GM19397 (cell line): ENCODE data around the gene KIF9.
A peak's percentile ranks its signal among the peaks of the same experiment; 100 is the strongest.
"Not testable (repeated sequence)": the region's sequence is repeated elsewhere in the genome, so short reads cannot be mapped to it uniquely, and the experiment has no call there.

Source experiments
- ATAC-seq: cut with Tn5 transposase; IDR thresholded peaks from one replicate; pipeline ENCODE4 v1.9.1; 2021; ENCODE audit warnings: mild to moderate bottlenecking, moderate library complexity; ENCODE audit not compliant: unreplicated experiment

Gene KIF9

DNA sequence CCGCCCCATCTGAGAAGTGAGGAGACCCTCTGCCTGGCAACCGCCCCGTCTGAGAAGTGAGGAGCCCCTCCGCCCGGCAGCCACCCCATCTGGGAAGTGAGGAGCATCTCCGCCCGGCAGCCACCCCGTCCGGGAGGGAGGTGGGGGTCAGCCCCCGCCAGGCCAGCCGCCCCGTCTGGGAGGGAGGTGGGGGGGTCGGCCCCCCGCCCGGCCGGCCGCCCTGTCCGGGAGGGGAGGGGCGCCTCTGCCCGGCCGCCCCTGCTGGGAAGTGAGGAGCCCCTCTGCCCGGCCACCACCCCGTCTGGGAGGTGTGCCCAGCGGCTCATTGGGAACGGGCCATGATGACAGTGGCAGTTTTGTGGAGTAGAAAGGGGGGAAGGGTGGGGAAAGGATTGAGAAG, 26.3 kb downstream of the KIF9 start:
- not testable (repeated sequence) for ATAC-seq

DNA sequence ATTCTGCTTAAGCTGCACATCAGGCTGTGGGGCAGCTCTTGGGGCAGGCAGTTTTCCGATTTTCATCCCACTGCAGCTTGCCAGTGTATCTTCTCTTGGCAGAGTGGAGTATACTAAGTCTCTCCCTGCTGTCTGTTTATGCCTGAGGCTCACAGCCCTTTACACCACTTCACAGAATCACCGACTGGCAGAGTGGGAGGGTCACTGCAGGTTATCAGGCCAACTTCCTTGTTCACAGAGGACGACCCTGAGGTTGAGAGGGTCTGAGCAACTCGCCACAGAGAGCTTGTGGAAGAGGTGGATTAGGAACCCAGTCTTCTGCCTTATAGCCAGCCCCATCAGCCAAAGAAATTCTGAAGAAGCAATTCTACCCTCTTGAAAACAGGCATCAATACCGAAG, 30.9 kb downstream of the KIF9 start:
- ATAC-seq = no peak

DNA sequence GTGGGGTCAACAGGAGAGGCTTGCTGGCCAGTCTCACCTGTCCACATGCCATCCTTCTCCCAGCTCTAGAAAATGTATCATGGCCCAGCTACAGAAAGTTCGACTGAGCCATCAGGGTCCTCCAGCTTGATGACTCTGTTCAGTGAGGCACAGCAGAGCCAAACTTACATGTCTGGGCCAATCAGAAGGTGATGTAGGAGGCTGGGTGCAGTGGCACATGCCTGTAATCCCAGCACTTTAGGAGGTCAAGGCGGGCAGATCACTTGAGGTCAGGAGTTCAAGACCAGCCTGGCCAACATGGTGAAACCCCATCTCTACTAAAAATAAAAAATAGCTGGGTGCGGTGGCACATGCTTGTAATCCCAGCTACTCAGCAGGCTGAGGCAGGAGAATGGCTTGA, 31.5 kb downstream of the KIF9 start:
- not testable (repeated sequence) for ATAC-seq

DNA sequence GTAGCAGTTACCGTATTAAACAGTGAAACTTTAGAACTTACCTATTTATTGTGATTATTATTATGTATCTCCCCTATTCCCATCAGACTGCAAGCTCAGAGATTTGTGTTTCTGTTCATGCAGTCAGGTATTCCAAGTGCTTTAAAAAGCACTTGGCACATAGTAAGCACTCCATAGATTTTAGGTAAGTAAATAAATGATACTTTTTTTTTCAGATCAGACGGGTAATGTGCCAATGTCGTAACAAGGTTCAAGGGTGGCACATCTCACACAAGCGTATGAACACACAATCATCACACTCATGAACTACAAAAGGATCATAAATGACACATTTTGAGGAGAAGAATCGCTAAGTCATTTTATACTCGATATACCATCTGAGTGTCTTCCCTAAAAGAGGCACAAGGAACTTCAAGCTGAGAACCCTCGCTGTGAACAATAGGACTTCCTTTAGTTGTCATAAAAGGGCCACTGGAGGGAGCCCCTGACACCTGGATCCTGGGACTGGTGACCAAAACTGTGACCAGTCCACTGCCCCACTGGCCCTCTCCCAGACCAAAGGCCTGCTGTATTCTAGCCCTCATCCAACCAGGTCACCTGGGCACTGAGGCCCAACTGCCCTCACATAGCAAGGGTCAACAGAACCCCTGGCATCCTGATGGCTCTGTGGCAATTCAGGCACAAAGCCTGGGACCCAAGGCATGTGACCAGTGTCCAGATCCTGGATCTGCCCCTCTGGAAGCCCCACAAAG, 32.1 kb downstream of the KIF9 start:
- no peak for ATAC-seq

DNA sequence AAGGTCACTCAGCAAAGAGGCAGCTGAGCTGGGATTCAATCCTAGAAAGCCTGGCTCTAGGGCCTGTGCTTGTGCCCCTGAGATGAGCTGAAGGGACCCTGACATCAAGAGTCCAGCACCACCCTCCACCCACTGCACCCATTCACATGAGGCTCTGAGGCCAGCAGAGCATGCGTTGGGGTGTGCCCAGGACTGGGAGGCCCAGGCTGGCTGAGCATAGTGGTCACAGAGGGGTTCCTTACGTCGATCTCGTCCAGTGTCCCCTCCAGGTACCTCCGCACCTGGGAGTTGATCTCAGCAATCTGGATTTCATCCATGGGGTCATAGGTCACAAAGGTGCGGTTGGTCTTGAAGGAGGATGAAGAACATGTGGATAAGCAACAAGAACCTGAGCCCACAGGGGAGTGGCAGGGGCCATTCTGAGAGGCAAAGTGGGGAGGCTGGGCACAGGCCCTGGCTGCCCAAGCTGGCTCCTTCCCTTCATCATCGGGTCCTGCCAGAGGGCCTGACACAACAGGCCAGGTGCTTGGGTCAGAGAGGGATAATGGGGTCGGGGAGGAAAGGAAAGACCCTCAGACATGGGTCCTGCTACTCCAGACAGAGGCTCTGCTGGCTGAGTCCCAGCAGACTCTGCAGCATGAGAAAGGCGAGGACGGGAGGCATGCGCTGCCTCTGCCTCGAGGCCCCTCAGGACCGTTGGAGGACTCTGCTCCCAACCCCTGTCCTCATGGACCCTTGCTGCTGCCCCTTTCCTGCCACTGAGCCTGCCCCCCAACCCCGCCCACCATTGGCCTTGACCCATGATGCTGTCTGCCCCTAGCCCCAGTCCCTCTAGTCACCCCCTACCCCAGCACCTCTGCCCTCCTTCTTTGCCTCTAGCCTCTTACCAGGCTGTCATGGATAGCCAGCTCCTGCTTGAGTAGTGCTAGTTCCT, 35.2 kb downstream of the KIF9 start:
- ATAC-seq = no peak

DNA sequence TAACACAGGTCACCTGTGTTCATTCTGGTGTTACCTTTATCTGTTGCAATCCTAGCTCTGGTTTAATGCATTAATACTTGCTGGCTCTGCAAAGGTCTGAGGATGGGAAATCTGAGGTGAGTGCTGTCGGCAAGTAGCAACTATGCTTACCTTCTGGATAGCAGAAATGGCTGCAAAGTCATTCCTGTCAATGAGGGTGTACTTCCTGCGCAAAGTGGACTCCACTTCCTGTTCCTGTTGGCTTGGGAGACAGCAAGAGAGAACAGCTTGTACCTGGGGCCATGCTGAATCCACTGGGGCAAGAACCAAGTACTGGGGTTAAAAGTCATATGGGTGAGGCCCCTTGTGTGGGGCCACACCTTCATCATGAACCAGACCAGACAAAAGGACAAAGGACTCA, 37.3 kb downstream of the KIF9 start:
- no peak for ATAC-seq

DNA sequence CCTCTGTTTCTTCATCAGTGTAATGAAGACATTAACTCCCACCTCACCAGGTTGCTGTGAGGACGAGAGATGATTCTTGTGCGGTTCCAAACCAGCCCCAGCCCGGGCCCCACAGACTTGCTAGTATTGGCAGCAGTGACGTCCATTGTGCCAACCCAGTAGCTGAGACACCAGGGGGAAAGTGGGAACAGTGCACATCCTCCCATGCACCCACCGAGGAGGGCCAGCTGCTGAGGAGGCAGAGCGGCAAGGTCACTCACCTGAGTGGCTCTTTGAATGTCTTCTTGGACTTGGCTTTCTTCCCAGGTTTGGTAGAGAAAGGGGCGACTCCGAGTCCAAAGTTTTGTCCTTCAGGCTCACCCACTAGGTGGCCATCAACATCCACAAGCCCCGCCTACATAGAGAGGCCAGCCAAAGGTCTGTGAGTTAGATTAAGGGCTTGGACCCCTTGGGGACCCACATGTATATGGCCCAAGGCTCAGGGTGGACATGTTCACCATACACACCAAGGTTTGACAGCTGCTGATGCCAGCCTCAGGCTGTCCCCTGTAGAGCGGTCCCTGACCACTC, 38.0 kb downstream of the KIF9 start:
- ATAC-seq = no peak

DNA sequence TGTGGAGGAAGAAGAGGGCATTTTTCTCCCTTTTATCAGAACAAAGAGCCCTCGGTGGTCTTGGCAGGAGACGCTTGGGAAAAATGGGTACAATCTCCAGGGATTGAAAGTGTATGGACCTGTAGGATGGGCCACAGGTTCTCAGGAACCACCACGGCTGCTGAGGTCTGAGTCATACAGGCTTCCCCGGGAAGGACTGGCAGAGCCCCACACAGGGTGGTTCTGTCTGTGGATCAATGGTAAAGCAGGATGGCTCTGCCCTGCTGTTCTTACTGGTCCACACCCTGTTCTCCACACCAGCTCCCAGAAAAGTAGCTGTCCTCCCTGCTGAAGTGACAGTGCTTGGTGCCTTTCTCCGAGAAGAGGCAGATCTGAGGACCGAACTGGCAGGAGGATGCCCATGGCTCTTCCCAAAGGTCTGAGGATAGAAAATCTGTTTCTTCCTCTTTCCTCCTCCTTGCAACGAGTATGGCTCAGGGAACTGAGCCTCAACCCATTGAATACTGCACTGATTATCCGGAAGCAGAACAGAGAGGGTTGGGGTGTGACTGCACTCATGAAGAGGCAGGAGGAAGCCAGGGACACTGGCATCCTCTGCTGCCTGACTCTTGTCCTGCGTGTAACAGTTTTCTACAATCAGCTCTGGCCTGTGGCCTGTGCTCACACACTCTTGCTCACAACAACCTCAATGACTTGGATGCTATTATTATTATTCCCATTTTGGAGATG, 39.0 kb downstream of the KIF9 start:
- ATAC-seq = no peak

DNA sequence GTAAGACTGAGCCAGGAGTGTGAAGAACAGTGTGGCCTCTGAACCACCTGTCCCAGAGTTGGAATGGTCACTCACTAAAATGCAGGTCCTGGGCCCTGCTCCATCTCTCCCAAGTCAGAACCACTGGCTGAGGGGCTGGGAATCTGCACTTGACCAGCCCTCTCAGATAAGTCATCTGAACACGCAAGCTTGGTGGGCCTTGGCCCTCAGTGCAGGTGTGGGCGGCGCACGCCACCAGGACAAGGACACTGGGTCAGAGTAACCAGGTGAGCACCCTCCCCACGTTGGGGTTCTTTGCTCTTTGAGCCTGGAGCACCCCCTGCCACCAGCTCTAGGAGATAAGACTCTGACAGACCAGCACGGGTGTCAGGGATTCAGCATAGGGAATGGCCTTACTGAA, 42.7 kb downstream of the KIF9 start:
- no peak for ATAC-seq

DNA sequence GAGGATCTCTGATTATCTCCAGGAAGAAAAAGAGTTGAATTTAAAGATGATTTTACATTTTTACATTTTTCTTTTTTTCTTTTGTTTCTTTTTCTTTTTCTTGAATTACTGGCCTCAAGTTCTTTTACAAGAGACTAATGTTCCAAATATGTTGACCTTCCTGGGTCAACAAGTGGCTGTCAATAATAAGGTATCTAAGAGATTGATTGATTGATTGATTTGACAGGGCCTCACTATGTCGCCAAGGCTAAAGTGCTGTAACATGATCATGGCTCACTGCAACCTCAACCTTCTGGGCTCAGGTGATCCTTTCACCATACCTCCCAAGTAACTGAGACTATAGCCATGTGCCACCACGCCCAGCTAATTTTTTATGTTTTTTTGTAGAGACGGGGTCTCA, 44.6 kb downstream of the KIF9 start:
- ATAC-seq = no peak

DNA sequence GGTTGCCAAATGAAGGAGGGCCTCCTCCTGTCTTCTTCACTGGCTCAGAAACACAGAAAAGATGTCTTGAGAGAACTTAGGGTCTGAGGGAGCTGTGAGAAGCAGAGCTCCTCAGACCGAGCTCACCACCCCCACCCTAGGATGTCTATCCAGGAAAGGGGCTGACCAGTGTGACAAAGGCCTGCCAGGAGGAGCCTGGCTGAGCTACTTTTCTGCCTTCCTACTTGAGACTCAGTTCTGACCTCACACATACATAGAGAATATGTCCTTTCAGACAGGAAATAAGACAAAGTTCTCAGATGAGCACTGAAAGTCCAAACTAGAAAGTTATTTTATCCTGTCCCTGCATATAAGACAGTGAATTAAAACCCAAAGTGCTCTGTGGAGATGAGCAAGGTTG, 54.5 kb downstream of the KIF9 start:
- ATAC-seq = no peak

DNA sequence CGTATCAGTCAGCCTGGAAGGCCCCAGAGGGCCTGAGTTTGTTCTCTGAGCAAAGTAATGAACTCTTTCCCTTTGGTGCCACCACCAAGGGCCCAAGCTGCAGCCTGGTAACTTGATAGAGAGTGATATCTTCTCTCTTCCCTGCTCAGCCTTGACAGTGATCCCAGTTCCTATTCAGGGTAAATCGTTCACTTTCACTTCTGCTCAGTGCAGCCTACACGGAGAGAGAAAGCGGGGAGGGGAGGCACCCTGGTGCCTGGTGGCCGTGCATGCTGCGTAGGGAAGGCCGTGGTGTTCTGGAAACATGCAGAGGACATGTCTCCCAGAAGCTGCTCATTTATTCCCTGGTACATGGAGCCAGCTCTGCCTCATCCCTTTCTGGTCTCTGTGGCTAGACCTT, 54.9 kb downstream of the KIF9 start:
- peak; percentile 56 for ATAC-seq

DNA sequence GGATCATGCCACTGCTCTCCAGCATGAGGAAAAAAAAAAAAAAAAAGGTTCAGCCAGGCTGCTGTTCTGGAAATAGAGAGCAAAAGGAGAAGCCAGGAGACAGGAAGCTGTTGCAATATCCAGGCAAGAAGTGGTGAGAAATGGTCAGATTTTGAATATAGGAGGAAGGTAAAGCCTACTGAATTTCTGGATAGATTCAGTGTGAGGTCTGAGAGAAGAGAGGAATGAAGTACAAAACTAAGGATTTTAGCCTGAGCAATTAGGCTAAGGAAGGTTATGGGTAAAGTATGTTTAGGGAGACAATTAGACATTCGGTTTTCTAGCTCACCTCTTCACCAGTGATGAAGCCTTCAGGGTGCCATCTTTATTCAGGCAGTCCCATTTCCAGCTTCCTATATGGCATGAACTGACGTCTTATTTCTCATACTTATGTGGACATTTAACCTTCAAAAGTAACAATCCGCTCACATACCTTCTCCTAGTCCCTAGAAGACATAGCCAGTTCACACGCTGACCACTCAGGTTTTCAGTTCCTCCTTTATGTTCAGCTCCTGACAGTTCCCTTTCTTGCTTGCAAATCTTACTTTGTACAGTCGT, 57.2 kb downstream of the KIF9 start:
- no peak for ATAC-seq

DNA sequence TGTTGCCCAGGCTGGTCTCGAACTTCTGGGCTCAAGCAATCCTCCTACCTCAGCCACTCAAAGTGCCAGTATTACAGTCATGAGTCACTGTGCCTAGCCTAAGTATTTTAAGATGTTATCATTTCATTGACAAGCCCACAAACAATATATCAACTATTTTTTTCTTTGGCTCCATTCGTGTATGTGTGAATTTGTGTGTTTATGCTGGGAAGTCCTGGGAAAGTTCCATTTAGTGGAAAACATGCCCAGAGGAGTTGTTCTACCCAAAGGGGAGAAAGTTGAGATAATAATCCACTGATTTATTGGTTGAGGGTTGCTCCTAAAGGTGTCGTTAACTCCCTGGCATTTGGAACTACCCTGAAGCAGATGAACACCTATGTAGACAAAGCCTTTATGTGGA, 58.8 kb downstream of the KIF9 start:
- ATAC-seq = no peak

DNA sequence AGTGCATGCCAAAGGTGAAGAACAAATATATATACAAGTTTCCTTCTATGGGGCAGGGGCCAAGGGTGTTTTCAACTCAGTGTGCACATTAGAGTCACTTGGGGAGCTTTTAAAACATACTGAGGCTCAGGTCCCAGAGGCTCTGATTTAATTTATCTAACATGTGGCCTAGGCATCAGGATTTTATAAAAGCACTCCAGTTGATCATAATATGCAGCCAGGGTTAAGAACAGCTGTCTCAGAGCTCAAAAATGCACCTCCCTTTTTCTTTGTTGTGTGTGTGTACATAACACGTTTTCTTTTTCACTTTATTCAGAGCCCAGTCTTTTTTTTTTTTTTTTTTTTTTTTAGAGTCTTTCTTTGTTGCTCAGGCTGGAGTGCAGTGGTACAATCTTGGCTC, 60.8 kb downstream of the KIF9 start:
- no peak for ATAC-seq

DNA sequence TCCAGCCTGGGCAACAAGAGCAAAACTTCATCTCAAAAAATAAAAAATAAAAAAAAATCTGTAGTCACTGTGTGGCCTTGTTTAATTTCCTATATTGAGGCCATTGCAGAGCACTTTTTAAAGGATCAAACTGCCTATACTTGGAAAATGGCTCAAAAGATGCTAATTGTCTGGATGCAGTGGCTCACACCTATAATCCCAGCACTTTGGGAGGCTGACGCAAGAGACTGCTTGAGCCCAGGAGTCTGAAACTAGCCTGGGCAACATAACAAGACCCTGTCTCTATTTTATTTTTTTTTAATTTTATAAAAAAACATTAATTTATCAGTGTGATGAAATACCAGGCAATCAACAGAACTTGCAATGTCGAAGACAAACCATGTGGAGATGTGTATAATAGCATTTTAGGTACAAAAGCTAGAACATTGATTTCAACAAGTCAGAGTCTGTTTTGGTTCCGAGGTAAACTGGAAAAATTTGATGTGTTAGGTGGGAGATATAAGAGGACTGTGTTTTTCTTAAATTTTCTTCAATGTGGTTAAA, 71.7 kb downstream of the KIF9 start:
- ATAC-seq = no peak

DNA sequence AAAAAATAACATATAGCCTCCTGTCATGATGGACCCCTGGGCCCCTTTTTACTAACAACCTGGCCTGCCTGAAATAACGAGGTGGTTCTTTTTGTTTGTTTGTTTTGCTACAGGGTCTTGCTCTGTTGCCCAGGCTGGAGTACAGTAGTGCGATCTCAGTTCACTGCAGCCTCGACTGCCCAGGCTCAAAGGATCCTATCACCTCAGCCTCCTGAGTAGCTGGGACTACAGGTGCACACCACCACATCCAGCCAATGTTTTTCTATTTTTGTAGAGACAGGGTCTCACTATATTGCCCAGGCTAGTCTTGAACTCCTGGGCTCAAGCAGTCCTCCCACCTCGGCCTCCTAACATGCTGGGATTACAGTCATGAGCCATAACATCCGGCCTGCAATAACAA, 76.6 kb downstream of the KIF9 start:
- not testable (repeated sequence) for ATAC-seq

DNA sequence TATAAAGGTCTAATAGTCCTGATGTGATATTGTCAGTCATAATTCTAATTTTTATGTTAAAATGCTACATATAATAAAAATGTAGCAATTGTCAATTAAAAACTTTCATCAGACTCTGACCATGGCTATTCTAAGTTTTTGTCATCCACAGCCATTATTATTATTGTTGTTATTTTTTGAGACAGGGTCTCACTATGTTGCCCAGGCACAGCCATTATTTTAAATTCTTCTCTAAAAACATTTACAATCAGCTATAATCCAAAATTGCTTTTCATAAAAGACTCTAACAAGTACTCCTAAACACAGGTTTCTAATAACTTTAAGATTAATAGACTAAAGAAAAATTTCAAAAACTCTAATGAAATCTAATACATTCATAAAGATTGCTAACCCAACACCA, 77.7 kb downstream of the KIF9 start:
- ATAC-seq = no peak

DNA sequence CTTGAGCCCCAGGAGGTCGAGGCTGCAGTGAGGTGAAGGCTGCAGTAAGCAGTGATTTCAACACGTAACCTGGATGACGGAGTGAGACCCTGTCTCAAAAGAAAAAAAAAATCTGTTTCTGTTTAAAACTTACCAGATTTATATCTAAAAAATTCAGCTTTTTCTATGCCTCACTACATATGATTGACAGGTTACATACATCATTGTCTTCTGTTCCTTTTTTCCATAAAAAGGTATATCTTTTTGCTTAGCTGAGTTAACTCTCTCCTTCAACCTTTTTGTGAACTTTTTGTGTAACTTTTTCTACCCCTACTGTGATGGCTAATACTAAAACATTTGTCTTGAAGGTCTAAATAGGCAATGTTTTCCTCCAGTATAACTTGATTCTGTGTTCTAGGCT, 80.1 kb downstream of the KIF9 start:
- ATAC-seq = no peak

DNA sequence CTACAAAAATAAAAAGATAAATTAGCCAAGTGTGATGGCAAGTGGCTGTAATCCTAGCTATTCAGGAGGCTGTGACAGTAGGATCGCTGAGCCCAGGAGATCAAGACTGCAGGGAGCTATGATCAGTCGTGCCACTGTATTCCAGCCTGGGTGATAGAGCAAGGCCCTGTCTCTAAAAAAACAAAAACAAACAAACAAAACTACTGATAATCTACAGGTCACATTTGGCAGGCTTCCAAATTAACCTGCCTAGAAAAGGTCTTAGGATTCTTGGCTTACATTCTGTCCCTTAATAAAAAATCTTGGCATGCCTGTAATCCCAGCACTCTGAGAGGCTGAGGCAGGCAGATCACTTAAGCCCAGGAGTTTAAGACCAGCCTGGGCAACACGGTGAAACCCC, 85.3 kb downstream of the KIF9 start:
- no peak for ATAC-seq

DNA sequence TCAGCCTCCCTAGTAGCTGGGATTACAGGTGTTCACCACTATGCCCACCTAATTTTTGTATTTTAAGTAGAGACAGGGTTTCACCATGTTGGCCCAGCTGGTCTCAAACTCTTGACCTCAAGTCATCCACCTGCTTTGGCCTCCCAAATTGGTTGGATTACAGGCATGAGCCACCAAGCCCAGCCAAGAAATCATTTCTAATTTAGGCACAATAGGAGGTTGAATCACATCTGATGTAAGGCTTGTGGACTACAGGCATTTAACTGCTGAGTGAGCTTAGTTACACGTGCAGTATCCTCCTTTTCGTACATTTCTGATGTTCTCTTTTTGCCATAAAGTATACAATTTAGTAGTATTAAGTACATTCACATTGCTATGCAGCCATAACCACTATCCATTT, 87.6 kb downstream of the KIF9 start:
- ATAC-seq = no peak
